ENCODE measurements around the gene PHTF1. TPM values are rescaled to one million over a fixed set of nuclear protein-coding genes. Genes with fewer than 3 reads are reported as not detected.

PHTF1 gene
- total and polyA plus RNA-seq, 10 of the 15 experiments (the other 5 are each of a cell fraction or from before 2014, with no cell fraction given): 7.8 to 37.6 (median 24.1) TPM

Other genes starting within 250 kb of the PHTF1 start
- 8.5 and 10.6 TPM in 2 replicates for gene RSBN1, start 53.0 kb upstream of the PHTF1 start, total RNA-seq (2014; rRNA removed)
- gene RSBN1, start 53.0 kb upstream of the PHTF1 start, total RNA-seq (2014; rRNA removed; fragmentation: Illumina TruSeq; extraction: Trizol): 12.1 and 12.4 TPM in 2 replicates
- gene RSBN1, start 53.0 kb upstream of the PHTF1 start, total RNA-seq (2021): 13.1 and 19.0 TPM in 2 replicates
- 26.8 and 39.6 TPM in 2 replicates for gene RSBN1, start 53.0 kb upstream of the PHTF1 start, polyA plus RNA-seq (2011; rRNA removed)
- 10.6 and 11.1 TPM in 2 replicates for gene RSBN1, start 53.0 kb upstream of the PHTF1 start, polyA plus RNA-seq (2014; fragmentation: Illumina TruSeq; extraction: Trizol)
- 10 to 100 TPM in 1 of 2 experiments, 1 to 10 TPM in 1; 2.9 to 10.5 TPM for gene RSBN1, start 53.0 kb upstream of the PHTF1 start, polyA plus RNA-seq (2014; fragmentation: Nextera tagmentation; extraction: Ambion mirVana)
- 6.5 and 8.4 TPM in 2 replicates for gene RSBN1, start 53.0 kb upstream of the PHTF1 start, polyA plus RNA-seq (2014; rRNA removed)
- 10 to 100 TPM; 12.5 to 13.3 TPM for gene RSBN1, start 53.0 kb upstream of the PHTF1 start, polyA plus RNA-seq (2016; fragmentation: Nextera tagmentation; extraction: Ambion mirVana)
- gene PTPN22, start 112.2 kb upstream of the PHTF1 start, total RNA-seq (2014; rRNA removed): 43.3 and 55.3 TPM in 2 replicates
- 62.1 and 66.0 TPM in 2 replicates for gene PTPN22, start 112.2 kb upstream of the PHTF1 start, total RNA-seq (2014; rRNA removed; fragmentation: Illumina TruSeq; extraction: Trizol)
- gene PTPN22, start 112.2 kb upstream of the PHTF1 start, total RNA-seq (2021): 39.5 and 46.6 TPM in 2 replicates
- gene PTPN22, start 112.2 kb upstream of the PHTF1 start, polyA plus RNA-seq (2011; rRNA removed): 29.6 and 45.0 TPM in 2 replicates
- 65.1 and 89.6 TPM in 2 replicates for gene PTPN22, start 112.2 kb upstream of the PHTF1 start, polyA plus RNA-seq (2014; fragmentation: Illumina TruSeq; extraction: Trizol)
- 10 to 100 TPM; 30.3 to 32.3 TPM for gene PTPN22, start 112.2 kb upstream of the PHTF1 start, polyA plus RNA-seq (2014; fragmentation: Nextera tagmentation; extraction: Ambion mirVana)
- gene PTPN22, start 112.2 kb upstream of the PHTF1 start, polyA plus RNA-seq (2014; rRNA removed): 21.1 and 22.8 TPM in 2 replicates
- 10 to 100 TPM; 47.0 to 49.6 TPM for gene PTPN22, start 112.2 kb upstream of the PHTF1 start, polyA plus RNA-seq (2016; fragmentation: Nextera tagmentation; extraction: Ambion mirVana)
- gene BCL2L15, start 128.1 kb upstream of the PHTF1 start, total RNA-seq (2014; rRNA removed): 0.76 and 1.2 TPM in 2 replicates
- gene BCL2L15, start 128.1 kb upstream of the PHTF1 start, total RNA-seq (2014; rRNA removed; fragmentation: Illumina TruSeq; extraction: Trizol): 0.67 and 1.1 TPM in 2 replicates
- 0.43 and 0.87 TPM in 2 replicates for gene BCL2L15, start 128.1 kb upstream of the PHTF1 start, total RNA-seq (2021)
- gene BCL2L15, start 128.1 kb upstream of the PHTF1 start, polyA plus RNA-seq (2011; rRNA removed): 1.1 and 1.4 TPM in 2 replicates
- 0.51 and 0.62 TPM in 2 replicates for gene BCL2L15, start 128.1 kb upstream of the PHTF1 start, polyA plus RNA-seq (2014; fragmentation: Illumina TruSeq; extraction: Trizol)
- under 1 TPM; 0.42 to 0.56 TPM for gene BCL2L15, start 128.1 kb upstream of the PHTF1 start, polyA plus RNA-seq (2014; fragmentation: Nextera tagmentation; extraction: Ambion mirVana)
- gene BCL2L15, start 128.1 kb upstream of the PHTF1 start, polyA plus RNA-seq (2014; rRNA removed): 0.61 and 0.74 TPM in 2 replicates
- under 1 TPM; 0.48 to 0.57 TPM for gene BCL2L15, start 128.1 kb upstream of the PHTF1 start, polyA plus RNA-seq (2016; fragmentation: Nextera tagmentation; extraction: Ambion mirVana)
- 33.5 and 37.3 TPM in 2 replicates for gene AP4B1, start 145.3 kb upstream of the PHTF1 start, total RNA-seq (2014; rRNA removed)
- gene AP4B1, start 145.3 kb upstream of the PHTF1 start, total RNA-seq (2014; rRNA removed; fragmentation: Illumina TruSeq; extraction: Trizol): 29.3 and 29.7 TPM in 2 replicates
- 23.8 and 30.7 TPM in 2 replicates for gene AP4B1, start 145.3 kb upstream of the PHTF1 start, total RNA-seq (2021)
- gene AP4B1, start 145.3 kb upstream of the PHTF1 start, polyA plus RNA-seq (2011; rRNA removed): 61.0 and 77.0 TPM in 2 replicates
- gene AP4B1, start 145.3 kb upstream of the PHTF1 start, polyA plus RNA-seq (2014; fragmentation: Illumina TruSeq; extraction: Trizol): 36.7 and 44.0 TPM in 2 replicates
- gene AP4B1, start 145.3 kb upstream of the PHTF1 start, polyA plus RNA-seq (2014; fragmentation: Nextera tagmentation; extraction: Ambion mirVana): 10 to 100 TPM; 27.2 to 29.0 TPM
- 31.2 and 40.7 TPM in 2 replicates for gene AP4B1, start 145.3 kb upstream of the PHTF1 start, polyA plus RNA-seq (2014; rRNA removed)
- gene AP4B1, start 145.3 kb upstream of the PHTF1 start, polyA plus RNA-seq (2016; fragmentation: Nextera tagmentation; extraction: Ambion mirVana): 10 to 100 TPM; 32.6 to 38.1 TPM
- 13.5 and 13.8 TPM in 2 replicates for gene DCLRE1B, start 145.8 kb upstream of the PHTF1 start, total RNA-seq (2014; rRNA removed)
- 11.9 and 12.8 TPM in 2 replicates for gene DCLRE1B, start 145.8 kb upstream of the PHTF1 start, total RNA-seq (2014; rRNA removed; fragmentation: Illumina TruSeq; extraction: Trizol)
- gene DCLRE1B, start 145.8 kb upstream of the PHTF1 start, total RNA-seq (2021): 13.6 and 14.3 TPM in 2 replicates
- gene DCLRE1B, start 145.8 kb upstream of the PHTF1 start, polyA plus RNA-seq (2011; rRNA removed): 5.5 and 7.4 TPM in 2 replicates
- gene DCLRE1B, start 145.8 kb upstream of the PHTF1 start, polyA plus RNA-seq (2014; fragmentation: Illumina TruSeq; extraction: Trizol): 13.3 and 15.6 TPM in 2 replicates
- gene DCLRE1B, start 145.8 kb upstream of the PHTF1 start, polyA plus RNA-seq (2014; fragmentation: Nextera tagmentation; extraction: Ambion mirVana): 1 to 10 TPM; 5.4 to 7.4 TPM
- gene DCLRE1B, start 145.8 kb upstream of the PHTF1 start, polyA plus RNA-seq (2014; rRNA removed): 10.3 and 13.0 TPM in 2 replicates
- gene DCLRE1B, start 145.8 kb upstream of the PHTF1 start, polyA plus RNA-seq (2016; fragmentation: Nextera tagmentation; extraction: Ambion mirVana): 10 to 100 TPM; 16.5 to 18.3 TPM
- 14.3 and 16.1 TPM in 2 replicates for gene HIPK1, start 169.8 kb upstream of the PHTF1 start, total RNA-seq (2014; rRNA removed)
- gene HIPK1, start 169.8 kb upstream of the PHTF1 start, total RNA-seq (2014; rRNA removed; fragmentation: Illumina TruSeq; extraction: Trizol): 10.4 and 11.6 TPM in 2 replicates
- 26.5 and 28.0 TPM in 2 replicates for gene HIPK1, start 169.8 kb upstream of the PHTF1 start, total RNA-seq (2021)
- gene HIPK1, start 169.8 kb upstream of the PHTF1 start, polyA plus RNA-seq (2011; rRNA removed): 26.9 and 33.9 TPM in 2 replicates
- 17.5 and 26.6 TPM in 2 replicates for gene HIPK1, start 169.8 kb upstream of the PHTF1 start, polyA plus RNA-seq (2014; fragmentation: Illumina TruSeq; extraction: Trizol)
- gene HIPK1, start 169.8 kb upstream of the PHTF1 start, polyA plus RNA-seq (2014; fragmentation: Nextera tagmentation; extraction: Ambion mirVana): 1 to 10 TPM; 4.2 to 4.5 TPM
- 12.5 and 13.4 TPM in 2 replicates for gene HIPK1, start 169.8 kb upstream of the PHTF1 start, polyA plus RNA-seq (2014; rRNA removed)
- 1 to 10 TPM; 4.8 to 6.1 TPM for gene HIPK1, start 169.8 kb upstream of the PHTF1 start, polyA plus RNA-seq (2016; fragmentation: Nextera tagmentation; extraction: Ambion mirVana)
- gene OLFML3, start 220.0 kb upstream of the PHTF1 start, total RNA-seq (2014; rRNA removed): not detected in 2 replicates
- not detected in 2 replicates for gene OLFML3, start 220.0 kb upstream of the PHTF1 start, total RNA-seq (2014; rRNA removed; fragmentation: Illumina TruSeq; extraction: Trizol)
- gene OLFML3, start 220.0 kb upstream of the PHTF1 start, total RNA-seq (2021): 0.11 TPM in 1 of 2 replicates, not detected in the other
- gene OLFML3, start 220.0 kb upstream of the PHTF1 start, polyA plus RNA-seq (2011; rRNA removed): not detected in 2 replicates
- 0.03 TPM in 1 of 2 replicates, not detected in the other for gene OLFML3, start 220.0 kb upstream of the PHTF1 start, polyA plus RNA-seq (2014; fragmentation: Illumina TruSeq; extraction: Trizol)
- not detected for gene OLFML3, start 220.0 kb upstream of the PHTF1 start, polyA plus RNA-seq (2014; fragmentation: Nextera tagmentation; extraction: Ambion mirVana)
- gene OLFML3, start 220.0 kb upstream of the PHTF1 start, polyA plus RNA-seq (2014; rRNA removed): not detected in 2 replicates
- gene OLFML3, start 220.0 kb upstream of the PHTF1 start, polyA plus RNA-seq (2016; fragmentation: Nextera tagmentation; extraction: Ambion mirVana): not detected